ENCODE measurements around the gene BABAM2. TPM values are rescaled to one million over a fixed set of nuclear protein-coding genes. Genes with fewer than 3 reads are reported as not detected.
A peak's percentile ranks its signal among the peaks of the same experiment; 100 is the strongest.
"Not testable (repeated sequence)": the region's sequence is repeated elsewhere in the genome, so short reads cannot be mapped to it uniquely, and the experiment has no call there.

Gene BABAM2
- total RNA-seq, 1 donor: 42.0 TPM

DNA sequence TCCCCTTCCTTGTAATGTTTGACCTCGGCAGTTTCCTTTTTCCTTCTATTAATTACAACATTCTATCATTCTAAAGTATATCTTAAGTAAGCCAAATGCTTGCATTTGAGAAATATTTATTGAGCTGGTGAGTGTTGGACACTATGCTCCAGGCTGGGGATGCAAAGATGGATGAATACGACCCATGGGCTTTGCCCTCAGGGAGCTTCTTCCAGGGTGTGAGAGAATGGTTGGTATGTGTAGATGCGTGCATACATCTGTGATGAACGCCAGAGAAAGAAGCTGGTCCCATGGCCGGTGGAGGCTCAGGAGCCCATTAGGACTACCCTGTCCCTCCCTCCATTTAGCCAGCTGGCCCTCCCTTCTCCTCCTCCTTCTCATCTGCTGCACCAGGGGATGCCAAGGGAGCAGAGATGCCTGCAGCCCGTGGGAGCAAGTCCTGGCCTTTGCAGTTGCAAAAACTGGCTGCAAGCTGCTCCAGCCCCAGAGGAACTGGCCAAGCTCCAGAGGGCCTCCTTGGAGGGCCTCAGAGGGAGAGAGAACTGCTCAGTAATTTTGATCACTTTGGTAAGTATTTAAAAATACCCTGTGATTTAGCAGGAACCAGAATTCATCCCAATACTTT is 436.5 kb downstream of the BABAM2 start:
- no peaks in the 10 kb centered on the region for H3K4me1 ChIP-seq (ENCODE audit: insufficient read depth, low read length)
- no peak overlapping the region for H2AFZ ChIP-seq (ENCODE audit: low read length)
- H3K9me3 ChIP-seq (ENCODE audit: low read depth, low read length): no peaks in the 10 kb centered on the region
- peak; percentile 56 for DNase-seq (ENCODE audit: insufficient read length, low spot score, missing footprints)
- no peaks in the 10 kb centered on the region for H3K79me2 ChIP-seq (ENCODE audit: insufficient read depth, low read length)
- no peak for TF ChIP-seq CTCF (IDR thresholded peaks at IDR 0.05; ENCODE audit: extremely low read depth, low read depth, low read length)
- no peak overlapping the region for H3K27ac ChIP-seq (ENCODE audit: low read depth, low read length)
- no peak overlapping the region for H3K4me3 ChIP-seq (ENCODE audit: insufficient read depth, low read length)
- H4K20me1 ChIP-seq (ENCODE audit: insufficient read depth, low read length): no peaks in the 10 kb centered on the region
- H3K27me3 ChIP-seq (ENCODE audit: insufficient read depth, low read length): no peaks in the 10 kb centered on the region
- H3K4me2 ChIP-seq (ENCODE audit: insufficient read depth, low read length): no peak overlapping the region
- H3K36me3 ChIP-seq (ENCODE audit: insufficient read depth, low read length): no peaks in the 10 kb centered on the region

GRCh38 chr2:28327581-28327955 is 437.0 kb downstream of the BABAM2 start:
- no peak overlapping the region for H3K4me2 ChIP-seq (ENCODE audit: insufficient read depth, low read length)
- no peak for TF ChIP-seq CTCF (IDR thresholded peaks at IDR 0.05; ENCODE audit: extremely low read depth, low read depth, low read length)
- no peak overlapping the region for H3K4me3 ChIP-seq (ENCODE audit: insufficient read depth, low read length)
- H3K27ac ChIP-seq (ENCODE audit: low read depth, low read length): no peak overlapping the region
- no peaks in the 10 kb centered on the region for H3K36me3 ChIP-seq (ENCODE audit: insufficient read depth, low read length)
- no peak overlapping the region for H2AFZ ChIP-seq (ENCODE audit: low read length)
- H3K4me1 ChIP-seq (ENCODE audit: insufficient read depth, low read length): no peaks in the 10 kb centered on the region
- DNase-seq (ENCODE audit: insufficient read length, low spot score, missing footprints): no peak
- no peaks in the 10 kb centered on the region for H3K79me2 ChIP-seq (ENCODE audit: insufficient read depth, low read length)
- no peaks in the 10 kb centered on the region for H3K9me3 ChIP-seq (ENCODE audit: low read depth, low read length)
- H3K27me3 ChIP-seq (ENCODE audit: insufficient read depth, low read length): no peaks in the 10 kb centered on the region
- no peaks in the 10 kb centered on the region for H4K20me1 ChIP-seq (ENCODE audit: insufficient read depth, low read length)

- H2AFZ ChIP-seq (ENCODE audit: low read length): no peak overlapping the region
- TF ChIP-seq CTCF (IDR thresholded peaks at IDR 0.05; ENCODE audit: extremely low read depth, low read depth, low read length): no peak
- no peak overlapping the region for H3K27ac ChIP-seq (ENCODE audit: low read depth, low read length)
- H3K9me3 ChIP-seq (ENCODE audit: low read depth, low read length): no peaks in the 10 kb centered on the region
- H3K79me2 ChIP-seq (ENCODE audit: insufficient read depth, low read length): no peaks in the 10 kb centered on the region
- H3K4me2 ChIP-seq (ENCODE audit: insufficient read depth, low read length): no peak overlapping the region
- H3K4me1 ChIP-seq (ENCODE audit: insufficient read depth, low read length): no peaks in the 10 kb centered on the region
- DNase-seq (ENCODE audit: insufficient read length, low spot score, missing footprints): peak; percentile 83
- no peak overlapping the region for H3K4me3 ChIP-seq (ENCODE audit: insufficient read depth, low read length)
- H3K27me3 ChIP-seq (ENCODE audit: insufficient read depth, low read length): no peaks in the 10 kb centered on the region
- no peaks in the 10 kb centered on the region for H3K36me3 ChIP-seq (ENCODE audit: insufficient read depth, low read length)
- H4K20me1 ChIP-seq (ENCODE audit: insufficient read depth, low read length): no peaks in the 10 kb centered on the region
Measured at GRCh38 chr2:28327956-28328922, 437.7 kb downstream of the BABAM2 start.

DNA sequence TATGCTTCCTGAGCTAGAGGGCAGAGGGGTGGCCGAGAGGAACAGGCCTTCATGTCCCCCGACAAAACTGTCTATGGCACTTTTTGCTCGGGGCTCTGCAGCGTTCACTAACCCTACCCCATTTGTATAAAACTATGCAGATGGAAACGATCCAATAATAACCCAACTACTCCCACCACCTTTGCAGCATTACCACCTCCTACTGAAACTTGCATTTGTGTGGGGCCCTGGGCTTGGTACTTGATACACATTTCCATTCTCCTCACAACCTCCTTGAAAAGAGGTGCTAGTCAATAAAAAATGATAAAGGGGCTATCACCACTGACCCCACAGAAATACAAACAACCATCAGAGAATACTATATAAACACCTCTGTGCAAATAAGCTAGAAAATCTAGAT is 438.7 kb downstream of the BABAM2 start:
- H3K4me2 ChIP-seq (ENCODE audit: insufficient read depth, low read length): no peak overlapping the region
- no peak overlapping the region for H2AFZ ChIP-seq (ENCODE audit: low read length)
- no peaks in the 10 kb centered on the region for H3K27me3 ChIP-seq (ENCODE audit: insufficient read depth, low read length)
- H3K9me3 ChIP-seq (ENCODE audit: low read depth, low read length): no peaks in the 10 kb centered on the region
- no peaks in the 10 kb centered on the region for H3K4me1 ChIP-seq (ENCODE audit: insufficient read depth, low read length)
- TF ChIP-seq CTCF (IDR thresholded peaks at IDR 0.05; ENCODE audit: extremely low read depth, low read depth, low read length): no peak
- DNase-seq (ENCODE audit: insufficient read length, low spot score, missing footprints): peak; percentile 8
- no peak overlapping the region for H3K27ac ChIP-seq (ENCODE audit: low read depth, low read length)
- H3K4me3 ChIP-seq (ENCODE audit: insufficient read depth, low read length): no peak overlapping the region
- no peaks in the 10 kb centered on the region for H3K79me2 ChIP-seq (ENCODE audit: insufficient read depth, low read length)
- no peaks in the 10 kb centered on the region for H4K20me1 ChIP-seq (ENCODE audit: insufficient read depth, low read length)
- H3K36me3 ChIP-seq (ENCODE audit: insufficient read depth, low read length): no peaks in the 10 kb centered on the region

GRCh38 chr2:28330722-28331121 is 440.2 kb downstream of the BABAM2 start:
- not testable (repeated sequence) for H3K27ac ChIP-seq (ENCODE audit: low read depth, low read length); H3K4me3 ChIP-seq (ENCODE audit: insufficient read depth, low read length); H3K4me1 ChIP-seq (ENCODE audit: insufficient read depth, low read length)

GRCh38 chr2:28331797-28332196 is 441.3 kb downstream of the BABAM2 start:
- not testable (repeated sequence) for H3K79me2 ChIP-seq (ENCODE audit: insufficient read depth, low read length); H2AFZ ChIP-seq (ENCODE audit: low read length); H3K36me3 ChIP-seq (ENCODE audit: insufficient read depth, low read length); H4K20me1 ChIP-seq (ENCODE audit: insufficient read depth, low read length); H3K4me2 ChIP-seq (ENCODE audit: insufficient read depth, low read length); H3K9me3 ChIP-seq (ENCODE audit: low read depth, low read length); H3K27me3 ChIP-seq (ENCODE audit: insufficient read depth, low read length); H3K4me1 ChIP-seq (ENCODE audit: insufficient read depth, low read length); DNase-seq (ENCODE audit: insufficient read length, low spot score, missing footprints); H3K27ac ChIP-seq (ENCODE audit: low read depth, low read length); H3K4me3 ChIP-seq (ENCODE audit: insufficient read depth, low read length)

More at GRCh38 chr2:28330722-28331121, 440.2 kb downstream of the BABAM2 start:
- not testable (repeated sequence) for H4K20me1 ChIP-seq (ENCODE audit: insufficient read depth, low read length); DNase-seq (ENCODE audit: insufficient read length, low spot score, missing footprints); H3K4me2 ChIP-seq (ENCODE audit: insufficient read depth, low read length); H3K9me3 ChIP-seq (ENCODE audit: low read depth, low read length); H3K27me3 ChIP-seq (ENCODE audit: insufficient read depth, low read length); H3K79me2 ChIP-seq (ENCODE audit: insufficient read depth, low read length); H2AFZ ChIP-seq (ENCODE audit: low read length); H3K36me3 ChIP-seq (ENCODE audit: insufficient read depth, low read length)

All from osteoblast (primary cell).